Epithelial cell of esophagus (primary cell): ENCODE results near the gene GSG1L.

Experiments used
- DNase-seq: peaks from one replicate; pipeline ENCODE4 v3.0.0; 2010; ENCODE audit warnings: low read depth
- H3K4me3 ChIP-seq: 2 replicates; pipeline ENCODE4 v1.5.1; 2011; ENCODE audit warnings: mild to moderate bottlenecking, low read length, control low read depth
- CTCF ChIP-seq: IDR thresholded peaks from 2 replicates; pipeline ENCODE4 v1.5.1; 2011; ENCODE audit warnings: low read depth, mild to moderate bottlenecking, low read length, control low read depth, inconsistent platforms; ENCODE audit not compliant: insufficient read depth; ENCODE audit errors: missing control alignments

Gene GSG1L

GRCh38 chr16:27738596-27738995 is 324.9 kb downstream of the GSG1L start:
- no peak for TF ChIP-seq CTCF
- H3K4me3 ChIP-seq: no peak overlapping the region
- DNase-seq: no peak
